GM12892 (cell line): Measurements from ENCODE around the gene HJURP.

Source experiments
- POLR2A ChIP-seq: IDR thresholded peaks from 2 replicates; pipeline ENCODE4 v1.6.1; 2011; ENCODE audit warnings: low read depth, low read length, control low read depth
- POLR2AphosphoS5 ChIP-seq: IDR thresholded peaks from 2 replicates; pipeline ENCODE4 v1.6.1; 2011; ENCODE audit warnings: low read depth, low read length, control low read depth
- TAF1 ChIP-seq: IDR thresholded peaks from 2 replicates; pipeline ENCODE4 v1.6.1; 2011; ENCODE audit warnings: low read depth, mild to moderate bottlenecking, control low read depth, low read length, borderline replicate concordance

GRCh38 chr2:233865838-233866237 lies 11.5 kb upstream of the HJURP start:
- TF ChIP-seq POLR2A (no peak), POLR2AphosphoS5 (no peak), TAF1 (no peak)
